ENCODE measurements around the gene CRIP3. TPM values are rescaled to one million over a fixed set of nuclear protein-coding genes. Genes with fewer than 3 reads are reported as not detected.
A peak's percentile ranks its signal among the peaks of the same experiment; 100 is the strongest.

CRIP3 gene
- total and polyA plus RNA-seq, 2 of the 13 experiments (the other 11 are each of a cell fraction or from before 2014, with no cell fraction given) = 6.3 to 9.3 TPM

GRCh38 chr6:43262000-43262779 lies 46.4 kb downstream of the CRIP3 start (continued):
- no peak for TF ChIP-seq ZNF574 (CRISPR knock-in tag; IDR thresholded peaks at IDR 0.05)
- TF ChIP-seq ZNF414 (CRISPR knock-in tag; IDR thresholded peaks at IDR 0.05) = no peak
- no peak for TF ChIP-seq EZH2 (conservative IDR thresholded peaks at IDR 0.05; ENCODE audit: low read depth, low read length)
- TF ChIP-seq ZNF136 (CRISPR knock-in tag; IDR thresholded peaks at IDR 0.05; ENCODE audit: low read depth) = no peak
- TF ChIP-seq ARID5B (CRISPR knock-in tag; IDR thresholded peaks at IDR 0.05) = peak; percentile 71
- peak; percentile 26; the same call in 1 of the 2 replicates for TF ChIP-seq NFYC (CRISPR knock-in tag; IDR thresholded peaks at IDR 0.05)
- peak; percentile 57; the same call in 1 of the 2 replicates for TF ChIP-seq IKZF5 (CRISPR knock-in tag; IDR thresholded peaks at IDR 0.05)
- no peak for TF ChIP-seq PAX8 (CRISPR knock-in tag; IDR thresholded peaks at IDR 0.05; ENCODE audit: borderline replicate concordance)
- no peak for TF ChIP-seq MIXL1 (CRISPR knock-in tag; IDR thresholded peaks at IDR 0.05)
- TF ChIP-seq ZNF724P (CRISPR knock-in tag; IDR thresholded peaks at IDR 0.05; ENCODE audit: borderline replicate concordance) = peak; percentile 49; the same call in 1 of the 2 replicates
- TF ChIP-seq UBTF (CRISPR knock-in tag; IDR thresholded peaks at IDR 0.05) = 0 out of 2 replicates have a peak, but pooled peaks have one; percentile 32
- TF ChIP-seq ZNF296 (CRISPR knock-in tag; conservative IDR thresholded peaks at IDR 0.05) = no peak; the same call in 1 of the 2 replicates
- TF ChIP-seq ZNF782 (CRISPR knock-in tag; IDR thresholded peaks at IDR 0.05; ENCODE audit: borderline replicate concordance) = no peak; the same call in 1 of the 2 replicates
- no peak for TF ChIP-seq ZIK1 (CRISPR knock-in tag; IDR thresholded peaks at IDR 0.05; ENCODE audit: borderline replicate concordance, low read depth)
- peak; percentile 54; the same call in 1 of the 2 replicates for TF ChIP-seq BCL3 (CRISPR knock-in tag; IDR thresholded peaks at IDR 0.05)
